IPS-11a (cell line): ENCODE data around the gene SPEM2.
"Not testable (repeated sequence)": the region's sequence is repeated elsewhere in the genome, so short reads cannot be mapped to it uniquely, and the experiment has no call there.

Experiments
- H3K4me3 ChIP-seq: one replicate; pipeline ENCODE4 v1.5.1; 2013; ENCODE audit warnings: low read depth, low read length, control low read depth

SPEM2 gene

DNA sequence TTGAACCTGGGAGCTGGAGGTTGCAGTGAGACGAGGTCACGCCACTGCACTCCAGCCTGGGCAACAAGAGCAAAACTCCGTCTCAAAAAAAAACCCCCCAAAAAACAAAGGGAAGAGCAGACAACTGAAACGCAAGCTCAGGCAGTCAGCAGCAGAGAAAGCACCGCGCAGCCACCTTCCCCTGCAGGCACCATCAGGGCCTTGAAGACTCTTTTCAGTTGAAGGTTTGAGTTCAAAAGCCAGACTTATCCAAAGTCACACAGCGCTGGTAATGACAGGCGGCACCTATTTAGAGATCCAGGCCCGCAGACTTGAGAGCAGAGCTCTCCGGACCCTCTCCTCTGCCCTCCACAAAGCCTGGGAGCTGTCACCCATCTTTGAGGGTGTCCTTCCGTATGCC, 42.9 kb downstream of the SPEM2 start:
- no peak overlapping the region for H3K4me3 ChIP-seq

GRCh38 chr17:7468804-7469389, 43.5 kb downstream of the SPEM2 start:
- no peak overlapping the region for H3K4me3 ChIP-seq

GRCh38 chr17:7469843-7470242, 44.4 kb downstream of the SPEM2 start:
- H3K4me3 ChIP-seq: not testable (repeated sequence)

GRCh38 chr17:7470457-7470973, 45.1 kb downstream of the SPEM2 start:
- H3K4me3 ChIP-seq: not testable (repeated sequence)

- no peak overlapping the region for H3K4me3 ChIP-seq
Measured at GRCh38 chr17:7471729-7472128, 46.3 kb downstream of the SPEM2 start.

DNA sequence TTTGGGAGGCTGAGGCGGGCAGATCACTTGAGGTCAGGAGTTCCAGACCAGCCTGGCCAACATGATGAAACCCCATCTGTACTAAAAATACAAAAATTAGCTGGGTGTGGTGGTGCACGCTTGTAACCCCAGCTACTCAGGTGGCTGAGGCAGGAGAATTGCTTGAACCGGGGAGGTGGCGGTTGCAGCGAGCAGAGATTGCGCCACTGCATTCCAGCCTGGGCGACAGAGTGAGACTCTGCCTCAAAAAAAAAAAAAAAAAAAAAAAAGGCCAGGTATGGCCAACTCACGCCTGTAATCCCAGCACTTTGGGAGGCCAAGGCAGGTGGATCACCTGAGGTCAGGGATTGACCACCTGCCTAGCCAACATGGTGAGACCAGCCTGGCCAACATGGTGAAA, 49.4 kb downstream of the SPEM2 start:
- not testable (repeated sequence) for H3K4me3 ChIP-seq

DNA sequence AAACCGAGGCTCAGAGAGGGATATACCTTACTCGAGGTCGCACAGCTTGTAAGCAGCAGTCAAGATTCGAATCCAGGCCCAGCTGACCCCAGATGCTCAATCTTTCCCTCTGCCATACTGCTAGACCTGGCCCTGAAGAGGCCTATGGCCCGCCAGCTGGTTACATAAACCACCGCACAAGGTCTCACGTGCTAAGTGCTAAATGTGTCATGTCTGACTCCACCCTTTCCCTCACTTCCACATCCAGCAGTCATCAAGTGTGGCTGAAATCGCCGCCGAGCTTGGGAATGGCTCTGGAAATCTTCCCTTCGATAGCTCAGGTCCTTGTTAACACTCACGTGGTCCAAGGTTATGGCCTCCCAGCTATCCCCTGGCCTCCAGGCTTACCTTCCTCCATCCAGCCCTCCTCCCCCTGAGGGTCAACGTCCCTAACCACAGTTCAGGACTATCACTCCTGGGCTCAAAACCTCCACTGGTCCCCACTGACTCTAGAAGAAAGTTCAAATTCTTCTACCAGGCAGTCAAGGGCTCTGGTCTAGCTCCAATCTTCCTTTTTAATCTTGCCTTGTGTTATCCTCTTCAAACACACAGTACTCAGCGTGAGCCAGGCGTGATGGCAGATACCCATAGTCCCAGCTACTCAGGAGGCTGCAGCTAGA, 50.5 kb downstream of the SPEM2 start:
- H3K4me3 ChIP-seq: no peak overlapping the region

- no peak overlapping the region for H3K4me3 ChIP-seq
Measured at GRCh38 chr17:7476494-7476893, 51.1 kb downstream of the SPEM2 start.

DNA sequence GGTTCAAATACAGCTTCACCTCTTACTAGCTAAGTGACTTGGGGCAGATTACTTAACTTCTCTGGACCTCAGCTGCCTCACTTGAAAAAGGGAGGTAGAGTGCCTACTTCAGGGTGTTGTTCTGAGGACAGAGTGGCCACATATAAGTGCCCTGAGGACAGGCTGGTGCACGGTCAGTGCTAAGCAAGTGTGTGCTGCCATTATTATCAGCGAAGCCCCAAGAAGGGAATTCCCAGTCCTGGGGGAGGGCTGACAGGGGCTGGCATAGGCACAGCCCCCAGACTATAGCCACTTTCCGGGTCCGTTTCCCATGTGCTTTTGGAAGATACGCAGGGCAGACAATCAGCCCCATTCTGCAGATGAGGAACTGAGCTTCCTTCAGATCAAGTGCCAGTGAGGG, 51.5 kb downstream of the SPEM2 start:
- H3K4me3 ChIP-seq: no peak overlapping the region
